ENCODE results near the gene DDI2.

Gene DDI2

GRCh38 chr1:15605398-15606383 is 11.6 kb upstream of the DDI2 start:
- no peak for DNase-seq

GRCh38 chr1:15609631-15610030 is 7.6 kb upstream of the DDI2 start:
- no peak for DNase-seq

GRCh38 chr1:15610167-15610566 is 7.1 kb upstream of the DDI2 start:
- no peak for DNase-seq

GRCh38 chr1:15616373-15617172 is 685 bp upstream of the DDI2 start:
- peak in 3 of 4 experiments; percentile 63 to 71 (median 65) for DNase-seq

- DNase-seq: peak; percentile 27 to 62 (median 37)
Measured at GRCh38 chr1:15618077-15618654, 908 bp downstream of the DDI2 start.

- peak; percentile 51 to 79 (median 64) for DNase-seq
Measured at GRCh38 chr1:15618655-15619525, 1.6 kb downstream of the DDI2 start.

- DNase-seq: no peak
Measured at GRCh38 chr1:15620155-15620545, 2.9 kb downstream of the DDI2 start.

- no peak for DNase-seq
Measured at GRCh38 chr1:15620902-15621682, 3.8 kb downstream of the DDI2 start.

GRCh38 chr1:15621975-15622374 is 4.7 kb downstream of the DDI2 start:
- no peak for DNase-seq

GRCh38 chr1:15622712-15623373 is 5.6 kb downstream of the DDI2 start:
- DNase-seq: no peak

- DNase-seq: no peak
Measured at GRCh38 chr1:15623435-15623834, 6.2 kb downstream of the DDI2 start.

GRCh38 chr1:15624133-15624714 is 7.0 kb downstream of the DDI2 start:
- DNase-seq: no peak

- no peak for DNase-seq
Measured at GRCh38 chr1:15625056-15625917, 8.0 kb downstream of the DDI2 start.

GRCh38 chr1:15626269-15626950 is 9.2 kb downstream of the DDI2 start:
- DNase-seq: peak; percentile 30 to 62 (median 49)

GRCh38 chr1:15627343-15627988 is 10.2 kb downstream of the DDI2 start:
- no peak for DNase-seq

GRCh38 chr1:15628003-15628402 is 10.7 kb downstream of the DDI2 start:
- no peak for DNase-seq

- DNase-seq: no peak
Measured at GRCh38 chr1:15633756-15634420, 16.6 kb downstream of the DDI2 start.

- DNase-seq: no peak
Measured at GRCh38 chr1:15636436-15636835, 19.2 kb downstream of the DDI2 start.

Data from suppressor macrophage (primary cell).